GM19025 (cell line): Measurements from ENCODE around the gene DCHS1.
A peak's percentile ranks its signal among the peaks of the same experiment; 100 is the strongest.

Experiments
- ATAC-seq: cut with Tn5 transposase; IDR thresholded peaks from one replicate; pipeline ENCODE4 v1.9.1; 2021; ENCODE audit warnings: mild to moderate bottlenecking, low read depth, moderate library complexity; ENCODE audit not compliant: unreplicated experiment

The DCHS1 gene

GRCh38 chr11:6646918-6647679, 8.5 kb downstream of the DCHS1 start:
- ATAC-seq, result peak; percentile 86

- no peak for ATAC-seq
Observed at GRCh38 chr11:6646576-6646917, 9.1 kb downstream of the DCHS1 start.

- ATAC-seq, result peak; percentile 34
Observed at GRCh38 chr11:6646071-6646470, 9.5 kb downstream of the DCHS1 start.

- no peak for ATAC-seq
Observed at GRCh38 chr11:6642957-6643356, 12.7 kb downstream of the DCHS1 start.

GRCh38 chr11:6640985-6641701, 14.5 kb downstream of the DCHS1 start:
- no peak for ATAC-seq

GRCh38 chr11:6640036-6640984, 15.3 kb downstream of the DCHS1 start:
- ATAC-seq, result no peak

GRCh38 chr11:6638429-6638828, 17.2 kb downstream of the DCHS1 start:
- ATAC-seq, result no peak

GRCh38 chr11:6637871-6638270, 17.7 kb downstream of the DCHS1 start:
- no peak for ATAC-seq

- no peak for ATAC-seq
Observed at GRCh38 chr11:6636480-6636879, 19.1 kb downstream of the DCHS1 start.

- no peak for ATAC-seq
Observed at GRCh38 chr11:6635082-6635932, 20.3 kb downstream of the DCHS1 start.

GRCh38 chr11:6634534-6634933, 21.1 kb downstream of the DCHS1 start:
- no peak for ATAC-seq

GRCh38 chr11:6633422-6634408, 21.9 kb downstream of the DCHS1 start:
- no peak for ATAC-seq

- ATAC-seq, result no peak
Observed at GRCh38 chr11:6632116-6633073, 23.2 kb downstream of the DCHS1 start.

GRCh38 chr11:6631361-6631890, 24.2 kb downstream of the DCHS1 start:
- no peak for ATAC-seq

- no peak for ATAC-seq
Observed at GRCh38 chr11:6630632-6631291, 24.8 kb downstream of the DCHS1 start.

GRCh38 chr11:6629892-6630631, 25.5 kb downstream of the DCHS1 start:
- no peak for ATAC-seq

GRCh38 chr11:6629573-6629891, 26.1 kb downstream of the DCHS1 start:
- ATAC-seq, result no peak
